GM12872 (cell line): ENCODE data around the gene CD82.

Source experiments
- TF ChIP-seq, protein P1 (sequence below): IDR thresholded peaks from 3 replicates; pipeline ENCODE4 v1.5.1; 2011; ENCODE audit warnings: low read depth, mild to moderate bottlenecking, low read length, moderate library complexity; ENCODE audit not compliant: insufficient read depth

CD82 gene

DNA sequence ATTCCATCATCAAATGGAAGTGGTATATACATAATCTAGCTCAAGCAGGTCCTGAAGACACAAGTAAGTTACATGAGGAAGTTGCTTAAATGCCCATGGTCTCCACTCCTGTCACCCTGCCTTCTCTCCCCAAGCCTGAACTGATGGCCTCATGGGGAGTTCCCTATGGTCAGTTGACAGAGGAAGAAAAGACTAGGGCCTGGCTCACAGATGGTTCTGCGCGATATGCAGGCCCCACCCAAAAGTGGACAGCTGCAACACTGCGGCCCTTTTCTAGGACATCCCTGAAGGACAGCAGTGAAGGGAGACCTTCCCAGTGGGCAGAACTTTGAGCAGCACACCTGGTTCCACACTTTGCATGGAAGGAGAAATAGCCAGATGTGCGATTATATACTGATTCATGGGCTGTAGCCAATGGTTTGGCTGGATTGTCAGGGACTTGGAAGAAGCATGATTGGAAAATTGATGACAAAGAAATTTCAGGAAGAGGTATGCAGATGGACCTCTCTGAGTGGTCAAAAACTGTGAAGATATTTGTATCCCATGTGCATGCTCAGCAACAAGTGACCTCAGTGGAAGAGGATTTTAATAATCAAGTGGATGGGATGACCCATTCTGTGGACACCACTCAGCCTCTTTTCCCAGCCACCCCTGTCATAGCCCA is 17.3 kb upstream of the CD82 start:
- TF ChIP-seq, protein P1, sequence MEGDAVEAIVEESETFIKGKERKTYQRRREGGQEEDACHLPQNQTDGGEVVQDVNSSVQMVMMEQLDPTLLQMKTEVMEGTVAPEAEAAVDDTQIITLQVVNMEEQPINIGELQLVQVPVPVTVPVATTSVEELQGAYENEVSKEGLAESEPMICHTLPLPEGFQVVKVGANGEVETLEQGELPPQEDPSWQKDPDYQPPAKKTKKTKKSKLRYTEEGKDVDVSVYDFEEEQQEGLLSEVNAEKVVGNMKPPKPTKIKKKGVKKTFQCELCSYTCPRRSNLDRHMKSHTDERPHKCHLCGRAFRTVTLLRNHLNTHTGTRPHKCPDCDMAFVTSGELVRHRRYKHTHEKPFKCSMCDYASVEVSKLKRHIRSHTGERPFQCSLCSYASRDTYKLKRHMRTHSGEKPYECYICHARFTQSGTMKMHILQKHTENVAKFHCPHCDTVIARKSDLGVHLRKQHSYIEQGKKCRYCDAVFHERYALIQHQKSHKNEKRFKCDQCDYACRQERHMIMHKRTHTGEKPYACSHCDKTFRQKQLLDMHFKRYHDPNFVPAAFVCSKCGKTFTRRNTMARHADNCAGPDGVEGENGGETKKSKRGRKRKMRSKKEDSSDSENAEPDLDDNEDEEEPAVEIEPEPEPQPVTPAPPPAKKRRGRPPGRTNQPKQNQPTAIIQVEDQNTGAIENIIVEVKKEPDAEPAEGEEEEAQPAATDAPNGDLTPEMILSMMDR = no peak

DNA sequence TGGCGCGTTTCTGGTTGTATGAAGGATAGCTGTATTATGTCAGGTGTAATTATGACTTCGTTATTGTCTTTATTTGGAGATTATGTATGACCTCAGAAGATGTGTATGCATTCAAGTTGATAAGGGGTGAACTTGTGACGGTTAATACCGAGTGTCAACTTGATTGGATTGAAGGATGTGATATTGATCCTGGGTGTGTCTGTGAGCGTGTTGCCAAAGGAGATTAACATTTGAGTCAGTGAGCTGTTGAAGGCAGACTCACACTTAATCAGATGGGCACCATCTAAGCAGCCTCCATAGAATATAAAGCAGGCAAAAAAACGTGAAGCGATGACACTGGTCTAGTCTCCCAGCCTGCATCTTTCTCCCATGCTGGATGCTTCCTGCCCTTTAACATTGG is 15.3 kb upstream of the CD82 start:
- TF ChIP-seq, protein P1 = no peak

DNA sequence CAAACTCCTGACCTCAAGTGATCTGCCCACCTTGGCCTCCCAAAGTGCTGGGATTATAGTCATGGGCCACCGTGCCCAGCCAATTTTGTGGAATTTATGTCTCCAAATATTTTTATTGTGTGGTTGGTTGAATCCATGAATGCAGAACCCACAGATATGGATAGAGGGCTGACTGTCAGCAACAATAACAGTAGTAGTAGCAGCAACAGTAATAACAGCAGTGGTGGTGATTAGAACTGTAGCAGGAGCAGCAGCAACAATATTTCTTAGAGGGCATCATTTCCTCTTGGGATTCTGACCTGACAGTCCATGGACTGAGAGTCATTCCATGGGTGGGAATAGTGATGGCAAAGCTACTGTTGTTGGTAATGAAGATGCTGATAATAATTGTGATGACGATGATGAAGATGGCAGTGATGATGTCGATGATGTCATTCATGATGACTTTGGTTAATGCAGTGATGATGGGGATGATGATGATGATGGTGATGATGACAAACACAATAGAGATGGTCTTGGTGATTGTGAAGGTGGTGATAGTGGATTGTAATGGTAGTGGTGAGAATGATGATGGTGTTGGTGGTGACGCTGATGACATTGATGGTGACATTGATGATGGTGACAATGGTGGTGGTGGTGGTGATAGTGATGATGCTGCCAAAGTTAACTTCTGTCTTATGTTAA is 13.9 kb upstream of the CD82 start:
- TF ChIP-seq, protein P1 = no peak

DNA sequence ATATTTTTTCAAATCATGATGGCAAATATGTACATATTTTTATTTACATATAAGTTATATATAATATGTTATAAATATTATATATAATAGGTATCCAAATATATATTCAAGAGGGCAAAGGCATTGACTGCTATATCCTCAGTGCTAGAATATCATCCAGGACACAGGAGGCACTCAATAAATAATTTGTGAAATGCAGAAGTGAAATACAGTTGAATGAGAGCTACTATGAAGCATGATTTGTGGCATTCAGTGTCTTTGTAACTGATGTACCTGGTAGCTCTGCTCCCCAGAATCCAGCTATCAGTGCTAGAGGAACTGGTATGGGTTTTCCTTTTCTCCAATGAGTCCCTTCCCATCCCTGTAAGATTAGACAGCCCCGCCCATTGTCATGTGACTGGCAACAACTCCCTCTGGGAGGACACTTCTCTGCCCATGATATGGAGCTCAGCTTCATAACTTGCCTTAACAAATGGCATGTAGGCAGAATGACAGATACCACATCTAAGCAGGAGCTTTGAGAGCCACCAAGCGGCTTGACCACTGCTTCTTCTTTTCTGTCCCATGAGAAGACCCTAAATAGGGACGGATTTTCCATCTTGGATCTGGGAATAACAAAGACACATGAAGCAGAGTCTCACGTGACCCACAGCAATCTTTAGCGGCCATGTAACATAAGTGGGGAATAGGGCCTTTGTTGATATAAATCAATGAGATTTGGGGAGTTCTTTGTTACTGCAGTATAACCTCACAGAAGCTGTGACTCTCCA is 10.2 kb upstream of the CD82 start:
- TF ChIP-seq, protein P1 = no peak

DNA sequence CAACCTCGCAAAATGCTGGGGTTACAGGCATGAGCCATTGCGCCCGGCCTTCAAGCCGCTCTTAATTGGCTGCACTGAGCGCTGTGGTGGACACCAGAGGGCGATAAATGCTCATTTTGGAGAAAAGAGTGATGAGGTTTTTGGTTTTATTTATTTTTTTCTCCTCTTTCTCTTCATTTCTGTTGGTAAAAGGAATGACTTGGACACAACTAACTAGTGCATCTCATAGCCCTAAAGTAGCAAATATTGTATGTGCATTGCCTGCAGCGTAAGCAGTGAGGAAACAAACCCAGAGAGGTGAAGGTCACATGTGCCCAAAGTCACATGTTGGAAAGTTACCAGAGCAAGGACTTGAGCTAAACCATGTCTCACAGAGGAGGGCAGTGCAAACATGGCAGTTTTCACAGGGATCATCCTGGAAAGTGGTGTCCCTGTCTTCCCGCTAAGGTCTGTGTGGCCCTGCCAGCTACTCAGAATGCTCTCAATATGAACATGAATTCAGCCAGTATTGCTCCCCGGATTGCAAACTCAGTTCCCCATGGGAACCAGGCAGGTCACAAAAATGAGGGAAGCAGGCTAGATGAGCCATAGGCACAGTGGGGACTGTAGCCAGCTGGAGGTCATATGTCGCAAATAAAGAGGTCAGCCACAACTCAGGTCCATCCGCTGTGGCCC is 8.6 kb upstream of the CD82 start:
- TF ChIP-seq, protein P1 = peak; percentile 68

DNA sequence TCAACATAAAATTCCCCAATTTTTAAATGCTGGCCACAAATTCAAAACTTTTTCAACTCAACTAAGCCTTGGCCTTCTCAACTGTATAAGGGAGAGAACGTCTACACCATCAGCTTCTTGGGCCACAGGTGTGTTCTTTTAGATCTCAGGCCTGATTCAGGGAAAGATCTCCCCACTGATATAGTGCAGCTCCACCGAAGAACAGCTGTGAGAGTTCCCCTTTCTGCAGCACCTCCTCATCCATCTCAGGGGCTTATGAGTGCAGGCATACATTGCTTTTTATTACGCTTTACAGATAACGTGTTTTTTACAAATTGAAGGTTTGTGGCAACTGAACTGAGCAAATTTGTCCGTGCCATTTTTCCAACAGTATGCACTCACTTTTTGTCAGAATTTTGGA is 8.0 kb upstream of the CD82 start:
- TF ChIP-seq, protein P1 = no peak
